Psoas muscle (tissue), 8 donors: ENCODE data around the gene SNN. TPM values are rescaled to one million over a fixed set of nuclear protein-coding genes. Genes with fewer than 3 reads are reported as not detected.

Source experiments
- ATAC-seq, 4 donors: fragments of 200-7000 bp; cut with Tn5 transposase; one replicate each; pipeline ENCODE4 v1.9.1; 2020; ENCODE audit warnings: moderate library complexity in 3 of 4, mild to moderate bottlenecking in 2 of 4
- DNase-seq, 2 donors: peaks; one replicate each; pipeline ENCODE4 v3.0.0-alpha.2; 2020
- H3K27ac ChIP-seq: fragments of 200-600 bp; one replicate; pipeline ENCODE4 v1.8.0; 2022
- H3K27me3 ChIP-seq, 3 donors: fragments of 200-600 bp in 1 of 3; one replicate each; pipeline versions ENCODE4 v1.6.1 to v1.8.0; 2013 to 2022; ENCODE audit warnings: low read length in 2 of 3, mild to moderate bottlenecking in 2 of 3, moderate library complexity in 1 of 3; ENCODE audit not compliant: insufficient read depth in 3 of 3
- H3K36me3 ChIP-seq, 2 donors: fragments of 200-600 bp in 1 of 2; one replicate each; pipeline versions ENCODE4 v1.6.1 to v1.8.0; 2013 to 2022; ENCODE audit warnings: low read depth in 1 of 2, mild to moderate bottlenecking in 1 of 2, moderate library complexity in 1 of 2; ENCODE audit not compliant: insufficient read depth in 1 of 2
- H3K4me1 ChIP-seq: fragments of 200-600 bp; one replicate; pipeline ENCODE4 v1.8.0; 2022
- H3K4me3 ChIP-seq: fragments of 200-600 bp; one replicate; pipeline ENCODE4 v1.8.0; 2022; ENCODE audit warnings: mild to moderate bottlenecking
- H3K9me3 ChIP-seq: fragments of 200-600 bp; one replicate; pipeline ENCODE4 v1.8.0; 2022
- CTCF ChIP-seq: fragments of 200-600 bp; IDR thresholded peaks from one replicate; pipeline ENCODE4 v1.8.0; 2022; ENCODE audit warnings: antibody characterized with exemption
- WGBS, 3 donors: extraction: QIAGEN DNeasy Blood & Tissue Kit; methylation state at CpG; one replicate each; pipeline versions ENCODE4 v1.1.6 to v1.1.7; 2013; 5-methylcytosine and 5-hydroxymethylcytosine counted together
- intact Hi-C, 2 donors: fragments of 100-400 bp; cut with DNase I; formaldehyde crosslinking; loops; one replicate each; pipeline versions ENCODE4 v1.11.0 to v1.14.2; 2022
- polyA plus RNA-seq, 3 donors: library from polyadenylated mRNA; stranded (reverse); fragments of 200-250 nt; gene quantifications; one replicate each; pipeline ENCODE4 v1.2.3, GENCODE V29; 2013
- total RNA-seq, 4 donors: library from RNA; stranded (reverse); fragmentation: NEBNext Ultra II Directional in 2 of 4; extraction: Animal tissue kit (Norgen Biotek cat#: 25700) in 2 of 4; gene quantifications; one replicate each; pipeline versions ENCODE4 v1.2.1 to v1.2.4, GENCODE V29; 2021 to 2023
- donor health status: healthy with polysubstance abuse.
- donor health status: DM: no; HTN: no; CAD: no; lungs with moderate emphysema.
- donor health status: Bipolar disorder and iron deficiency.
- donor health status: healthy.
- donor health status: DM: yes; HTN: yes; CAD: no.
- donor health status: DM: no; HTN: no; CAD: no.
- donor health status: DM: no; HTN: no; CAD: no.
- donor health status: DM: yes; HTN: yes; CAD: no.

The SNN gene
- total and polyA plus RNA-seq, 7 donors: 30.3 to 152 (median 100) TPM

- WGBS, 3 donors: 30 to 43% (median 37%) methylated on average over 19 of the region's 19 CpGs
- Histone ChIP-seq H3K27ac (no peak overlapping the region), H3K36me3 (no peaks in the 10 kb centered on the region), H3K4me1 (no peaks in the 10 kb centered on the region), H3K4me3 (peak overlapping the region; percentile 46), H3K27me3 (no peaks in the 10 kb centered on the region), H3K9me3 (no peaks in the 10 kb centered on the region)
- peak in 1 of 2 donors; percentile 46 for DNase-seq
- intact Hi-C loops: no loop called here
- peak in 1 of 4 donors; percentile 42 for ATAC-seq
- TF ChIP-seq CTCF: no peak
These were observed 46.2 kb upstream of the SNN start for GRCh38 chr16:11621920-11622651.

GRCh38 chr16:11624205-11624604, 44.0 kb upstream of the SNN start:
- DNase-seq: no peak
- H3K27ac ChIP-seq: no peak overlapping the region
- no peak overlapping the region for H3K4me3 ChIP-seq
- no peaks in the 10 kb centered on the region for H3K27me3 ChIP-seq
- 92 to 96% (median 94%) methylated on average over 4 of the region's 4 CpGs for WGBS, 3 donors
- no peak for TF ChIP-seq CTCF
- intact Hi-C loops: no loop called here
- no peak for ATAC-seq
- H3K36me3 ChIP-seq: no peaks in the 10 kb centered on the region
- no peaks in the 10 kb centered on the region for H3K9me3 ChIP-seq
- no peaks in the 10 kb centered on the region for H3K4me1 ChIP-seq

DNA sequence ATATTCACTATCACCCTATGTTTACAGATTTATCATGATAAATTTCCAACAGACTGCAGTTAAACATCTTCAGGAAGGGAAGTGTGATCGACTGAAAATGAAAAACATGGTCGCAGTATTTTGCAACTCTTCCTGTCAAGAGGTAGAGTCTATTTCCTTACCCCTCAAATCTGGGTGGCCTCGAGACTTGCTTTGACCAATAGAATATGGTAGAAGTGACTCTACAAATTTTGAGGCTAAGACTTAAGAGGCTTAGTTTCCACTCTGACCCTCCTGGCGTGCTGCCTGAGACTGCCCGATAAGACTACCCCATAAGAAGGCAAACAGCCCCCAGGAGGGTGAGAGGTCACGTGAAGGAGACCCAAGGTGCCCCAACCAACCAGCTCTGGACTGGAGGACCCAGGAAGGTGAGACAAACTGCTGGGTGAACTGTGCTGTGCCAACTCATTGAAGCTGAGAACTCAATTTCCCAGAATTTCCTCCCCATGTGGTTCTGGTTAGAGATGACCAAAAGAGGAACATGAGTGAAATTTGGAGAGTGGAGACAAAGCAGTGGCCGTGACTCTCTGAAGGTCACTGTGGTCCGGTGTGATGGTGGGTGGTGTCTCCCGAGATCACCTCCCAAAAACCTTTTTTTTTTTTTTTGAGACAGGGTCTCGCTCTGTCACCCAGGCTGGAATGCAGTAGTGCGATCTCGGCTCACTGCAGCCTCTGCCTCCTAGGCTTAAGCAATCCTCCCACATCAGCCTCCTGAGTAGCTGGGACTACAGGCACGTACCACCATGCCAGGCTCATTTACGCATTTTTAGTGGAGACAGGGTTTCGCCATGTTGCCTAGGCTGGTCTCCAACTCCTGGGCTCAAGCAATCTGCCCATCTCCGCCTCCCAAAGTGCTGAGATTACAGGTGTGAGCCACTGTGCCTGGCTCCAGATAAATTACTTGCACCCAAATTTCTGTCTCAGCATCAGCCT, 43.3 kb upstream of the SNN start:
- no peak for ATAC-seq
- Histone ChIP-seq H3K9me3 (no peaks in the 10 kb centered on the region), H3K4me3 (no peak overlapping the region), H3K4me1 (no peaks in the 10 kb centered on the region), H3K27me3 (no peaks in the 10 kb centered on the region), H3K36me3 (no peaks in the 10 kb centered on the region), H3K27ac (no peak overlapping the region)
- WGBS, 3 donors: 87 to 92% (median 92%) methylated on average over 15 to 16 of the region's 16 CpGs
- DNase-seq: no peak
- TF ChIP-seq CTCF: no peak
- intact Hi-C loops: no loop called here

- no peak overlapping the region for H3K27ac ChIP-seq
- WGBS, 3 donors: 83 to 90% (median 85%) methylated on average over 4 of the region's 4 CpGs
- no peak overlapping the region for H3K4me3 ChIP-seq
These were observed 42.5 kb upstream of the SNN start for GRCh38 chr16:11625769-11626168.

More at GRCh38 chr16:11625769-11626168, 42.5 kb upstream of the SNN start:
- Histone ChIP-seq H3K36me3 (no peaks in the 10 kb centered on the region), H3K27me3 (no peaks in the 10 kb centered on the region), H3K4me1 (no peaks in the 10 kb centered on the region), H3K9me3 (no peaks in the 10 kb centered on the region)
- DNase-seq: no peak
- no peak for TF ChIP-seq CTCF
- no peak for ATAC-seq
- intact Hi-C loops: no loop called here
